Measurements from ENCODE around the gene PTGFRN. TPM values are rescaled to one million over a fixed set of nuclear protein-coding genes. Genes with fewer than 3 reads are reported as not detected.

PTGFRN gene
- total and polyA plus RNA-seq, 2 of the 13 experiments (the other 11 are each of a cell fraction or from before 2014, with no cell fraction given): 3.3 to 11.3 TPM

GRCh38 chr1:117032266-117032665, 122.5 kb downstream of the PTGFRN start:
- ChIA-PET POLR2A (no interaction called here), CTCF (ENCODE audit: low intra/inter-chr PET ratio, low total read pairs) (no interaction called here)
- WGBS (ENCODE audit: low lambda C conversion rate): 21% methylated on average over 3 of the region's 3 CpGs
- H3K9ac ChIP-seq (ENCODE audit: insufficient read depth, low read depth, low read length): no peak overlapping the region
- no peak overlapping the region for H3K27ac ChIP-seq (ENCODE audit: extremely low read length, insufficient read depth, low read length)
- no peak overlapping the region for H2AFZ ChIP-seq (ENCODE audit: low read length)
- no peak for ATAC-seq
- no peaks in the 10 kb centered on the region for H3K4me1 ChIP-seq (ENCODE audit: insufficient read depth, low read length)
- DNase-seq (ENCODE audit: low spot score): no peak
- H3K9me3 ChIP-seq (ENCODE audit: low read length): no peaks in the 10 kb centered on the region
- H4K20me1 ChIP-seq (ENCODE audit: insufficient read depth, low read length): no peaks in the 10 kb centered on the region
- no peaks in the 10 kb centered on the region for H3K36me3 ChIP-seq (replicated peaks in 1 of 2; ENCODE audit: control insufficient read depth in 1 of 2, insufficient read depth in 2 of 2, low read length in 2 of 2)
- H3K27me3 ChIP-seq (ENCODE audit: control insufficient read depth in 1 of 2, insufficient read depth in 2 of 2, low read length in 2 of 2): 0 out of 5 replicates have a peak, but pooled peaks cover 0 to under 1% of the 10 kb centered on the region in 2 experiments
- in situ Hi-C loops (cut with HindIII; ENCODE audit: extremely low pct_ligation_motif_present, low pct_unique_long_range_greater_than_20kb): no loop called here
- no peak for FAIRE-seq
- intact Hi-C loops (cut with micrococcal nuclease; ENCODE audit: unreplicated experiment): no loop called here
- no peaks in the 10 kb centered on the region for H3K79me2 ChIP-seq (ENCODE audit: insufficient read depth, low read length)
- BruUV-seq (replicated peaks): no TSS peak
- no peak overlapping the region for H3K4me3 ChIP-seq (replicated peaks in 1 of 3; ENCODE audit: insufficient read depth in 1 of 3, low read depth in 2 of 3, low read length in 3 of 3)
- no peak overlapping the region for H3K4me2 ChIP-seq (ENCODE audit: low read depth, low read length)
- TF ChIP-seq BCLAF1 (IDR thresholded peaks at IDR 0.05) (no peak), ZHX1 (CRISPR knock-in tag; IDR thresholded peaks at IDR 0.05; ENCODE audit: low read depth) (no peak), ATF6 (CRISPR knock-in tag; conservative IDR thresholded peaks at IDR 0.05) (no peak), HMGXB4 (CRISPR knock-in tag; IDR thresholded peaks at IDR 0.05; ENCODE audit: borderline replicate concordance in 1 of 2, low read depth in 1 of 2) (no peak), HNF1A (IDR thresholded peaks at IDR 0.05; ENCODE audit: low read depth) (no peak), HNF1A (CRISPR knock-in tag; IDR thresholded peaks at IDR 0.05; ENCODE audit: borderline replicate concordance) (no peak), ZNF260 (CRISPR knock-in tag; IDR thresholded peaks at IDR 0.05; ENCODE audit: borderline replicate concordance, low read depth) (no peak), ZNF350 (CRISPR knock-in tag; IDR thresholded peaks at IDR 0.05; ENCODE audit: borderline replicate concordance, low read depth) (no peak), ZSCAN9 (CRISPR knock-in tag; IDR thresholded peaks at IDR 0.05; ENCODE audit: borderline replicate concordance) (no peak), ZC3H13 (CRISPR knock-in tag; IDR thresholded peaks at IDR 0.05) (no peak)

Data from HepG2 (cell line).